Stimulated activated CD4-positive, alpha-beta T cell treated with anti-CD3 and anti-CD28 coated beads, Interleukin-15, amount 100 ng/mL, for 24 hours (primary cell): Measurements from ENCODE around the gene LRIG3.

Experiments
- DNase-seq: peaks from one replicate; pipeline ENCODE4 v3.0.0-alpha.2; 2020

Gene LRIG3

GRCh38 chr12:58844161-58844560 is 76.1 kb downstream of the LRIG3 start:
- DNase-seq: no peak

DNA sequence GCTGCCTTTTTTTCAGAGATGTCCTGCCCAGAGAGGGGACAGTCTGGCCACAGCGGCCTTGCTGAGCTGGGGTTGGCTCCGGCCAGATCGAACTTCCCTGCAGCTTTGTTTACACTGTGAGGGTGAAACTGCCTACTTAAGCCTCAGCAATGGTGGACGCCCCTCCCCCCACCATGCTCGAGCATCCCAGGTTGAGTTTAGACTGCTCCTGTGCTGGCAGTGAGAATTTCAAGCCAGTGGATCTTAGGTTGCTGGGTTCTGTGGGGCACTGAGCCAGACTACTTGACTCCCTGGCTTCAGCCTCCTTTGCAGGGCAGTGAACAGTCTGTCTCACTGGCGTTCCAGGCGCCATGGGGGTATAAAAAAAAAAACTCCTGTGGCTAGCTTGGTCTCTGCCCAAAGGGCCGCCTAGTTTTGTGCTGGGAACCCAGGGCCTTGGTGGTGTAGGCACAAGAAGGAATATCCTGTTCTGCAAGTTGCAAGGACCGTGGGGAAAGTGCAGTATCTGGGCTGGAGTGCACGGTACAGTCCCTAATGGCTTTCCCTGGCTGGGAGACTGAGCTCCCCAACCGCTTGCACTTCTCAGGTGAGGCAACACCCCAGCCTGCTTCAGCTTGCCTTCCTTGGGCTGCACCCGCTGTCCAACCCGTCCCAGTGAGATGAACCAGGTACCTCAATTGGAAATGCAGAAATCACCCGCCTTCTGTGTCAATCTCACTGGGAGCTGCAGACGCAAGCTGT is 79.1 kb downstream of the LRIG3 start:
- no peak for DNase-seq

DNA sequence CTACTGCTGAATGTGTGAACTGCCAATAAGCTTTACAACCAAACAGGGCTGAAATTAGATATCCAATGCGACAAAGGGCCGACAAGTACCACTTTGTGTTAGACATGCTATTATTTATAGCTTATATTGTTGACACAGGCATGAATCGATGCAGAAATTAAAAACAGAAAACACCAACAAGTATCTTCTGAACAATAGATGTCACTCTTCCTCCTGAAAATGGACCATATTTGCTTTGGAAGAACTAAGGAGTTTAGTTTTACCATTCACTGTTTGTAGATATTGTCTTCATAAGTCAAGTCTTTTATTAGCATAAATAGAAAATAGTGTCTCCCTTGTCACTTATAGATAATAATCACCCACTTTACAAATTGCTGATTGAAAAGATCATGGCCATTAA is 86.5 kb downstream of the LRIG3 start:
- no peak for DNase-seq

DNA sequence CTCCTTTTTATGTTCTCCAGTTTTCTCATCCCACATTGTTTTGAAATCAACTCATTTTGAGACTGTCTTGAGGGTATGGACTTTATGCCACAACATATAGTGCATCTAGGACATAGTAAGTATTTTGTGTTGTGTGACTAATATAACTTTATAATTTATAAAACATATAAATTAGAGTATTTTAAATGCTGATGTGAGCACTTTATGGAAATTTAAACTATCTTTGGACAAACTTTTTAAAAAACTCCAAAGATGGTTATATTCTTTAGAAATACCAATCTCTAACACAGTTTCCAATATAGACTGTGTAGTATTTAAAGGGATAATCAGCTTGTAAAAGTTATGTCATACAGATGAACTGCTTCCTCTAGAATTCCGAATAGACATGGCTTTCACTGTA is 87.4 kb downstream of the LRIG3 start:
- no peak for DNase-seq
